C4-2B (cell line): ENCODE measurements around the gene FRMD4A.

ENCODE experiments used
- CTCF ChIP-seq: fragments of 450-650 bp; conservative IDR thresholded peaks from 2 replicates; pipeline ENCODE4 v1.5.1; 2017; ENCODE audit warnings: mild to moderate bottlenecking
- ZFX ChIP-seq: fragments of 450-650 bp; IDR thresholded peaks from 2 replicates; pipeline ENCODE4 v1.6.1; 2017

GRCh38 chr10:13658264-13658663 lies 672.5 kb downstream of the FRMD4A start:
- TF ChIP-seq CTCF (no peak), ZFX (no peak)
